CD4-positive, CD25-positive, alpha-beta regulatory T cell (primary cell): Measurements from ENCODE around the gene FYCO1. TPM values are rescaled to one million over a fixed set of nuclear protein-coding genes. Genes with fewer than 3 reads are reported as not detected.
A peak's percentile ranks its signal among the peaks of the same experiment; 100 is the strongest.

Experiments used
- ATAC-seq, 2 donors: fragments of 150-1000 bp; cut with Tn5 transposase; one replicate each; pipeline ENCODE4 v1.10.0; 2021; ENCODE audit warnings: low read depth in 2 of 2, moderate number of reproducible peaks in 2 of 2, moderate library complexity in 1 of 2
- DNase-seq, 3 donors: peaks; one replicate each; pipeline versions ENCODE4 v3.0.0 to v3.0.0-alpha.2; 2012 to 2022; ENCODE audit warnings: mixed read lengths in 1 of 3
- H3K27ac ChIP-seq: one replicate; pipeline ENCODE4 v1.7.0; 2013; ENCODE audit warnings: mild to moderate bottlenecking, low read length; ENCODE audit not compliant: insufficient read depth, poor library complexity, severe bottlenecking
- H3K27me3 ChIP-seq: one replicate; pipeline ENCODE4 v1.7.0; 2013; ENCODE audit warnings: low read length; ENCODE audit not compliant: control insufficient read depth, insufficient read depth
- H3K36me3 ChIP-seq: one replicate; pipeline ENCODE4 v1.7.0; 2013; ENCODE audit warnings: mild to moderate bottlenecking, low read length, moderate library complexity; ENCODE audit not compliant: control insufficient read depth, insufficient read depth
- H3K4me1 ChIP-seq: 2 replicates; pipeline ENCODE4 v1.7.0; 2013; ENCODE audit warnings: mild to moderate bottlenecking, low read length; ENCODE audit not compliant: insufficient read depth, control insufficient read depth, poor library complexity, severe bottlenecking
- H3K4me3 ChIP-seq: one replicate; pipeline ENCODE4 v1.7.0; 2013; ENCODE audit warnings: low read depth, mild to moderate bottlenecking, low read length, moderate library complexity
- H3K9me3 ChIP-seq, 2 experiments: 1 replicate in 1 of 2; 2 replicates in 1 of 2; pipeline ENCODE4 v1.7.0; 2013; ENCODE audit warnings: low read length in 2 of 2, mild to moderate bottlenecking in 1 of 2, moderate library complexity in 1 of 2; ENCODE audit not compliant: control insufficient read depth in 2 of 2
- H3K27ac Mint-ChIP-seq, 3 donors: one replicate each; pipeline ENCODE4 v1.8.0; 2020 to 2022; ENCODE audit warnings: mild to moderate bottlenecking in 3 of 3, mixed read lengths in 3 of 3, moderate library complexity in 2 of 3
- H3K27me3 Mint-ChIP-seq: one replicate; pipeline ENCODE4 v1.8.0; 2022; ENCODE audit warnings: mild to moderate bottlenecking, mixed read lengths
- H3K36me3 Mint-ChIP-seq: one replicate; pipeline ENCODE4 v1.8.0; 2020; ENCODE audit warnings: mixed read lengths
- H3K4me1 Mint-ChIP-seq, 4 donors: one replicate each; pipeline ENCODE4 v1.8.0; 2020 to 2022; ENCODE audit warnings: mixed read lengths in 4 of 4, mild to moderate bottlenecking in 1 of 4
- H3K4me3 Mint-ChIP-seq, 4 donors: one replicate each; pipeline ENCODE4 v1.8.0; 2020 to 2022; ENCODE audit warnings: mild to moderate bottlenecking in 4 of 4, mixed read lengths in 4 of 4, moderate library complexity in 3 of 4
- H3K9me3 Mint-ChIP-seq, 7 donors: one replicate each; pipeline ENCODE4 v1.8.0; 2020 to 2022; ENCODE audit warnings: mixed read lengths in 7 of 7, mild to moderate bottlenecking in 3 of 7, moderate library complexity in 2 of 7
- polyA plus RNA-seq, 4 donors: library from polyadenylated mRNA; unstranded; fragments of 300-500 nt; fragmentation: Illumina TruSeq; gene quantifications; one replicate each; pipeline ENCODE4 v1.2.3, GENCODE V29; 2021
- total RNA-seq: library from RNA; stranded (reverse); gene quantifications from one replicate; pipeline ENCODE4 v1.2.3, GENCODE V29; 2022

FYCO1 gene
- total and polyA plus RNA-seq, 5 donors from 2014 or later = 2.1 to 42.5 (median 2.6) TPM

- peaks cover 60% of the 10 kb centered on the region for H3K36me3 ChIP-seq
- H3K4me3 ChIP-seq = no peak overlapping the region
- Mint-ChIP-seq H3K36me3 (peaks cover 66% of the 10 kb centered on the region), H3K27ac (peak overlapping the region; percentile 44 to 76 (median 63)), H3K4me1 (peaks cover 26 to 73% (median 53%) of the 10 kb centered on the region in 4 donors), H3K27me3 (no peaks in the 10 kb centered on the region), H3K4me3 (peak overlapping the region in 2 of 4 donors; percentile 10 to 12), H3K9me3 (peaks cover 0 to 3% (median 0%) of the 10 kb centered on the region in 7 donors)
- no peak for ATAC-seq
- H3K4me1 ChIP-seq = peaks cover 55% of the 10 kb centered on the region
- no peaks in the 10 kb centered on the region for H3K9me3 ChIP-seq
- no peaks in the 10 kb centered on the region for H3K27me3 ChIP-seq
- no peak for DNase-seq
- peak overlapping the region; percentile 58 for H3K27ac ChIP-seq
Observed at GRCh38 chr3:45972534-45973402, 22.9 kb downstream of the FYCO1 start.

- Histone ChIP-seq H3K27ac (no peak overlapping the region), H3K27me3 (no peaks in the 10 kb centered on the region), H3K36me3 (peaks cover 68% of the 10 kb centered on the region), H3K9me3 (no peaks in the 10 kb centered on the region), H3K4me1 (peaks cover 50% of the 10 kb centered on the region), H3K4me3 (no peak overlapping the region)
- ATAC-seq = no peak
- no peaks in the 10 kb centered on the region for H3K9me3 Mint-ChIP-seq
- no peak for DNase-seq
- no peak overlapping the region for H3K27ac Mint-ChIP-seq
- H3K36me3 Mint-ChIP-seq = peaks cover 66% of the 10 kb centered on the region
- H3K4me3 Mint-ChIP-seq = no peak overlapping the region
- no peaks in the 10 kb centered on the region for H3K27me3 Mint-ChIP-seq
- peaks cover 24 to 67% (median 45%) of the 10 kb centered on the region in 4 donors for H3K4me1 Mint-ChIP-seq
Observed at GRCh38 chr3:45969953-45970352, 25.7 kb downstream of the FYCO1 start.

- H3K27ac ChIP-seq = no peak overlapping the region
- peaks cover 25 to 67% (median 45%) of the 10 kb centered on the region in 4 donors for H3K4me1 Mint-ChIP-seq
- no peak for ATAC-seq
Observed at GRCh38 chr3:45969116-45969515, 26.5 kb downstream of the FYCO1 start.

GRCh38 chr3:45968706-45969105, 26.9 kb downstream of the FYCO1 start:
- no peaks in the 10 kb centered on the region for H3K27me3 ChIP-seq
- Mint-ChIP-seq H3K27ac (peak overlapping the region in 1 of 3 donors; percentile 60), H3K4me3 (peak overlapping the region in 1 of 4 donors; percentile 16), H3K4me1 (peaks cover 29 to 69% (median 48%) of the 10 kb centered on the region in 4 donors), H3K36me3 (peaks cover 74% of the 10 kb centered on the region), H3K27me3 (no peaks in the 10 kb centered on the region), H3K9me3 (no peaks in the 10 kb centered on the region)
- H3K36me3 ChIP-seq = peaks cover 72% of the 10 kb centered on the region
- ATAC-seq (no peak), DNase-seq (no peak)
- peaks cover 51% of the 10 kb centered on the region for H3K4me1 ChIP-seq
- H3K9me3 ChIP-seq = no peaks in the 10 kb centered on the region
- H3K27ac ChIP-seq = no peak overlapping the region
- H3K4me3 ChIP-seq = no peak overlapping the region

More at GRCh38 chr3:45969116-45969515, 26.5 kb downstream of the FYCO1 start:
- Histone ChIP-seq H3K4me3 (no peak overlapping the region), H3K4me1 (peaks cover 51% of the 10 kb centered on the region), H3K36me3 (peaks cover 71% of the 10 kb centered on the region), H3K27me3 (no peaks in the 10 kb centered on the region), H3K9me3 (no peaks in the 10 kb centered on the region)
- Mint-ChIP-seq H3K4me3 (no peak overlapping the region), H3K27ac (no peak overlapping the region), H3K27me3 (no peaks in the 10 kb centered on the region), H3K36me3 (peaks cover 70% of the 10 kb centered on the region), H3K9me3 (no peaks in the 10 kb centered on the region)
- DNase-seq = no peak

GRCh38 chr3:45968149-45968548, 27.5 kb downstream of the FYCO1 start:
- H3K36me3 Mint-ChIP-seq = peaks cover 74% of the 10 kb centered on the region
- DNase-seq (no peak), ATAC-seq (no peak)
- no peaks in the 10 kb centered on the region for H3K27me3 ChIP-seq
- no peaks in the 10 kb centered on the region for H3K9me3 ChIP-seq
- peaks cover 29 to 71% (median 47%) of the 10 kb centered on the region in 4 donors for H3K4me1 Mint-ChIP-seq
- peaks cover 77% of the 10 kb centered on the region for H3K36me3 ChIP-seq
- H3K27me3 Mint-ChIP-seq = no peaks in the 10 kb centered on the region
- peaks cover 54% of the 10 kb centered on the region for H3K4me1 ChIP-seq
- H3K27ac Mint-ChIP-seq = peak overlapping the region in 1 of 3 donors; percentile 56
- H3K4me3 ChIP-seq = no peak overlapping the region
- peak overlapping the region in 1 of 4 donors; percentile 16 for H3K4me3 Mint-ChIP-seq
- no peak overlapping the region for H3K27ac ChIP-seq
- H3K9me3 Mint-ChIP-seq = no peaks in the 10 kb centered on the region

- H3K27ac ChIP-seq = no peak overlapping the region
- H3K4me3 ChIP-seq = no peak overlapping the region
- peaks cover 78% of the 10 kb centered on the region for H3K36me3 ChIP-seq
- Mint-ChIP-seq H3K4me1 (peaks cover 28 to 67% (median 46%) of the 10 kb centered on the region in 4 donors), H3K27me3 (no peaks in the 10 kb centered on the region), H3K4me3 (peak overlapping the region in 2 of 4 donors; percentile 60 to 80), H3K27ac (peak overlapping the region in 2 of 3 donors; percentile 56 to 65), H3K9me3 (no peaks in the 10 kb centered on the region), H3K36me3 (peaks cover 73% of the 10 kb centered on the region)
- no peaks in the 10 kb centered on the region for H3K27me3 ChIP-seq
- no peak for DNase-seq
- peaks cover 54% of the 10 kb centered on the region for H3K4me1 ChIP-seq
- ATAC-seq = no peak
- H3K9me3 ChIP-seq = no peaks in the 10 kb centered on the region
Observed at GRCh38 chr3:45967724-45968123, 27.9 kb downstream of the FYCO1 start.

- Mint-ChIP-seq H3K27ac (peak overlapping the region in 2 of 3 donors; percentile 56 to 65), H3K36me3 (peaks cover 71% of the 10 kb centered on the region), H3K4me1 (peaks cover 26 to 67% (median 49%) of the 10 kb centered on the region in 4 donors), H3K4me3 (peak overlapping the region in 2 of 4 donors; percentile 58 to 60), H3K9me3 (no peaks in the 10 kb centered on the region), H3K27me3 (no peaks in the 10 kb centered on the region)
- DNase-seq = no peak
- no peak for ATAC-seq
- Histone ChIP-seq H3K36me3 (peaks cover 79% of the 10 kb centered on the region), H3K27ac (peak overlapping the region; percentile 71), H3K9me3 (no peaks in the 10 kb centered on the region), H3K27me3 (no peaks in the 10 kb centered on the region), H3K4me1 (peaks cover 54% of the 10 kb centered on the region), H3K4me3 (no peak overlapping the region)
Observed at GRCh38 chr3:45966950-45967640, 28.5 kb downstream of the FYCO1 start.
